Measurements from ENCODE around the gene PIH1D2. TPM values are rescaled to one million over a fixed set of nuclear protein-coding genes. Genes with fewer than 3 reads are reported as not detected.

The PIH1D2 gene
- total RNA-seq, 1 donor from 2014 or later, result 0.44 TPM

GRCh38 chr11:112023104-112023503, 50.7 kb downstream of the PIH1D2 start:
- intact Hi-C loops (cut with micrococcal nuclease), result loop anchor here (5.0 kb wide), 1 partner anchor 421 kb away; the partner anchor contains the start of gene SIK2
- Mint-ChIP-seq H3K36me3 (ENCODE audit: low read depth) (peaks cover 15% of the 10 kb centered on the region), H3K4me1 (peaks cover 34% of the 10 kb centered on the region), H3K9me3 (no peaks in the 10 kb centered on the region), H3K27me3 (no peaks in the 10 kb centered on the region), H3K27ac (peak overlapping the region; percentile 100), H3K4me3 (peak overlapping the region; percentile 38)
- ChIA-PET CTCF (no interaction called here), POLR2A (interaction anchor here (0.6 to 2.2 kb wide), 2 partner anchors 28 to 63 kb away, joined by 4 read pairs; partner anchors contain the start of genes SDHD and TIMM8B)
- ATAC-seq (ENCODE audit: low read depth) (no peak), DNase-seq (no peak)
- TF ChIP-seq CTCF (IDR thresholded peaks at IDR 0.05), result no peak

GRCh38 chr11:112019066-112019465, 54.8 kb downstream of the PIH1D2 start:
- intact Hi-C loops (cut with micrococcal nuclease), result no loop called here
- Mint-ChIP-seq H3K9me3 (no peaks in the 10 kb centered on the region), H3K27me3 (no peaks in the 10 kb centered on the region), H3K27ac (no peak overlapping the region), H3K4me1 (peaks cover 26% of the 10 kb centered on the region), H3K4me3 (no peak overlapping the region), H3K36me3 (ENCODE audit: low read depth) (no peaks in the 10 kb centered on the region)
- ChIA-PET CTCF (no interaction called here), POLR2A (no interaction called here)
- no peak for TF ChIP-seq CTCF (IDR thresholded peaks at IDR 0.05)
- no peak for ATAC-seq (ENCODE audit: low read depth)
- no peak for DNase-seq

Other genes with a start within 250 kb of the PIH1D2 start
- 17.0 and 20.1 TPM in 2 replicates for gene ALG9, start 202.4 kb downstream of the PIH1D2 start, total RNA-seq
- gene FDXACB1, start 194.9 kb downstream of the PIH1D2 start, total RNA-seq, result 7.4 and 7.8 TPM in 2 replicates
- 11.6 and 13.7 TPM in 2 replicates for gene CFAP68, start 194.5 kb downstream of the PIH1D2 start, total RNA-seq
- gene CRYAB, start 162.2 kb downstream of the PIH1D2 start, total RNA-seq, result not detected in 2 replicates
- not detected in 2 replicates for gene HSPB2, start 161.3 kb downstream of the PIH1D2 start, total RNA-seq
- not detected in 2 replicates for gene C11orf52, start 155.1 kb downstream of the PIH1D2 start, total RNA-seq
- 0.20 and 1.0 TPM in 2 replicates for gene DIXDC1, start 136.7 kb downstream of the PIH1D2 start, total RNA-seq
- 27.5 and 31.5 TPM in 2 replicates for gene DLAT, start 48.6 kb downstream of the PIH1D2 start, total RNA-seq
- 24.0 and 26.3 TPM in 2 replicates for gene NKAPD1, start 282 bp upstream of the PIH1D2 start, total RNA-seq
- gene TIMM8B, start 12.7 kb upstream of the PIH1D2 start, total RNA-seq, result 37.0 and 39.6 TPM in 2 replicates
- gene SDHD, start 12.9 kb upstream of the PIH1D2 start, total RNA-seq, result 79.9 and 82.1 TPM in 2 replicates
- gene IL18, start 90.1 kb upstream of the PIH1D2 start, total RNA-seq, result 0.34 and 1.00 TPM in 2 replicates
- not detected in 2 replicates for gene TEX12, start 93.4 kb upstream of the PIH1D2 start, total RNA-seq
- 1.4 and 3.2 TPM in 2 replicates for gene BCO2, start 101.5 kb upstream of the PIH1D2 start, total RNA-seq
- 22.7 and 30.4 TPM in 2 replicates for gene PTS, start 152.4 kb upstream of the PIH1D2 start, total RNA-seq
- not detected in 2 replicates for gene PLET1, start 186.8 kb upstream of the PIH1D2 start, total RNA-seq